Caco-2 (cell line): ENCODE results near the gene DSG3. TPM values are rescaled to one million over a fixed set of nuclear protein-coding genes. Genes with fewer than 3 reads are reported as not detected.

Experiments used
- BruUV-seq: library from RNA; stranded (reverse); fragments of 400-500 nt; replicated peaks from 2 replicates; lab custom pipeline; 2021; lab: Mats Ljungman, UMichigan
- CTCF ChIA-PET: fragments of 300-600 bp; sonication (Branson Sonifier 250); formaldehyde crosslinking; loops from one replicate; lab custom pipeline; 2022; ENCODE audit warnings: antibody characterized with exemption; lab: Charles Lee
- POLR2A ChIA-PET: fragments of 300-600 bp; sonication (Branson Sonifier 250); formaldehyde crosslinking; loops from one replicate; lab custom pipeline; 2022; ENCODE audit warnings: antibody characterized with exemption; lab: Charles Lee
- DNase-seq, 2 experiments: peaks; one replicate each; pipeline versions ENCODE4 v3.0.0 to v3.0.0-alpha.2; 2020 to 2022
- H3K27me3 ChIP-seq: replicated peaks from 2 replicates; pipeline ENCODE4 v1.6.0; 2011; ENCODE audit warnings: low read length; ENCODE audit not compliant: control insufficient read depth, insufficient read depth
- H3K36me3 ChIP-seq: 2 replicates; pipeline ENCODE4 v1.5.1; 2011; ENCODE audit warnings: low read length; ENCODE audit not compliant: control insufficient read depth, insufficient read depth
- H3K4me1 ChIP-seq: fragments of 250-450 bp; sonication (Bioruptor Pico); 2 replicates; pipeline ENCODE4 v1.5.1; 2020; ENCODE audit warnings: mild to moderate bottlenecking
- H3K4me3 ChIP-seq: 2 replicates; pipeline ENCODE4 v1.5.1; 2011; ENCODE audit warnings: low read depth, mild to moderate bottlenecking, control low read depth, low read length
- H3K9me3 ChIP-seq: fragments of 250-450 bp; sonication (Bioruptor Pico); 2 replicates; pipeline ENCODE4 v1.5.1; 2020; ENCODE audit warnings: mild to moderate bottlenecking, moderate library complexity
- H3K27ac Mint-ChIP-seq: one replicate; pipeline ENCODE4 v1.8.0; 2022; ENCODE audit warnings: mixed read lengths; ENCODE audit not compliant: unreplicated experiment
- H3K27me3 Mint-ChIP-seq: one replicate; pipeline ENCODE4 v1.8.0; 2022; ENCODE audit warnings: mixed read lengths; ENCODE audit not compliant: insufficient read depth, unreplicated experiment
- H3K36me3 Mint-ChIP-seq: one replicate; pipeline ENCODE4 v1.8.0; 2022; ENCODE audit warnings: mild to moderate bottlenecking, mixed read lengths; ENCODE audit not compliant: insufficient read depth, unreplicated experiment
- H3K4me1 Mint-ChIP-seq: one replicate; pipeline ENCODE4 v1.8.0; 2022; ENCODE audit warnings: low read depth, mixed read lengths; ENCODE audit not compliant: unreplicated experiment
- H3K4me3 Mint-ChIP-seq: one replicate; pipeline ENCODE4 v1.8.0; 2022; ENCODE audit warnings: mild to moderate bottlenecking, moderate library complexity, mixed read lengths; ENCODE audit not compliant: unreplicated experiment
- H3K9me3 Mint-ChIP-seq: one replicate; pipeline ENCODE4 v1.8.0; 2022; ENCODE audit warnings: mixed read lengths; ENCODE audit not compliant: unreplicated experiment
- CTCF ChIP-seq, 2 experiments: fragments of 200-600 bp in 1 of 2; IDR thresholded peaks; 1 replicate in 1 of 2; 2 replicates in 1 of 2; pipeline versions ENCODE4 v1.5.1 to v1.8.0; 2011 to 2022; ENCODE audit warnings: antibody characterized with exemption in 1 of 2, control low read depth in 1 of 2, inconsistent platforms in 1 of 2, low read depth in 1 of 2, low read length in 1 of 2, mild to moderate bottlenecking in 1 of 2, moderate library complexity in 1 of 2; ENCODE audit not compliant: insufficient read depth in 1 of 2, severe bottlenecking in 1 of 2, unreplicated experiment in 1 of 2
- intact Hi-C: fragments of 100-400 bp; cut with micrococcal nuclease; formaldehyde crosslinking; loops from one replicate; pipeline ENCODE4 v1.10.0; 2022; ENCODE audit not compliant: unreplicated experiment
- total RNA-seq: library from RNA; stranded (reverse); gene quantifications from 2 replicates; pipeline ENCODE4 v1.2.3, GENCODE V29; 2022

The DSG3 gene
- total RNA-seq, 1 experiment from 2014 or later: 0.14 TPM

- POLR2A ChIA-PET: no interaction called here
- CTCF ChIA-PET: no interaction called here
- Mint-ChIP-seq H3K36me3 (no peaks in the 10 kb centered on the region), H3K27me3 (no peaks in the 10 kb centered on the region), H3K4me1 (peaks cover 20% of the 10 kb centered on the region), H3K27ac (no peak overlapping the region), H3K9me3 (no peaks in the 10 kb centered on the region), H3K4me3 (no peak overlapping the region)
- no peaks in the 10 kb centered on the region for H3K9me3 ChIP-seq
- peaks cover 44% of the 10 kb centered on the region for H3K4me1 ChIP-seq
- DNase-seq: no peak
- no peaks in the 10 kb centered on the region for H3K36me3 ChIP-seq
- H3K4me3 ChIP-seq: no peak overlapping the region
- no peaks in the 10 kb centered on the region for H3K27me3 ChIP-seq
- intact Hi-C loops: loop anchor here (5.0 kb wide), 2 partner anchors 249 to 304 kb away; no protein-coding TSS in a partner anchor
- no peak for TF ChIP-seq CTCF (IDR thresholded peaks at IDR 0.05; ENCODE audit: insufficient read depth in 1 of 2, low read depth in 1 of 2, low read length in 1 of 2, severe bottlenecking in 1 of 2, unreplicated experiment in 1 of 2)
- no TSS peak for BruUV-seq
Measured at GRCh38 chr18:31511098-31511497, 63.6 kb downstream of the DSG3 start.

GRCh38 chr18:31512203-31512764 is 64.7 kb downstream of the DSG3 start:
- intact Hi-C loops: loop anchor here (2.0 to 5.0 kb wide), 5 partner anchors 13 to 305 kb away; partner anchors contain the start of gene DSG2
- BruUV-seq: no TSS peak
- CTCF ChIA-PET: interaction anchor here (0.6 to 1.4 kb wide), 2 partner anchors 88 to 350 kb away, joined by 3 to 5 read pairs; no protein-coding TSS in a partner anchor
- no peaks in the 10 kb centered on the region for H3K36me3 ChIP-seq
- Mint-ChIP-seq H3K27me3 (no peaks in the 10 kb centered on the region), H3K27ac (peak overlapping the region; percentile 44), H3K4me1 (peaks cover 20% of the 10 kb centered on the region), H3K36me3 (no peaks in the 10 kb centered on the region), H3K4me3 (peak overlapping the region; percentile 58), H3K9me3 (no peaks in the 10 kb centered on the region)
- no peaks in the 10 kb centered on the region for H3K27me3 ChIP-seq
- TF ChIP-seq CTCF (IDR thresholded peaks at IDR 0.05; ENCODE audit: insufficient read depth in 1 of 2, low read depth in 1 of 2, low read length in 1 of 2, severe bottlenecking in 1 of 2, unreplicated experiment in 1 of 2): no peak
- POLR2A ChIA-PET: interaction anchor here (0.9 kb wide), 1 partner anchor 75 kb away, joined by 3 read pairs; no protein-coding TSS in a partner anchor
- H3K4me1 ChIP-seq: peaks cover 44% of the 10 kb centered on the region
- no peak overlapping the region for H3K4me3 ChIP-seq
- no peaks in the 10 kb centered on the region for H3K9me3 ChIP-seq
- DNase-seq: peak; percentile 78 to 85

GRCh38 chr18:31513189-31513935 is 65.8 kb downstream of the DSG3 start:
- Mint-ChIP-seq H3K4me1 (peaks cover 20% of the 10 kb centered on the region), H3K27me3 (no peaks in the 10 kb centered on the region), H3K4me3 (peak overlapping the region; percentile 58), H3K9me3 (no peaks in the 10 kb centered on the region), H3K36me3 (no peaks in the 10 kb centered on the region), H3K27ac (peak overlapping the region; percentile 44)
- peak; percentile 49 to 52 for DNase-seq
- intact Hi-C loops: loop anchor here (2.0 to 5.0 kb wide), 5 partner anchors 15 to 306 kb away; partner anchors contain the start of gene DSG2
- Histone ChIP-seq H3K36me3 (no peaks in the 10 kb centered on the region), H3K27me3 (no peaks in the 10 kb centered on the region), H3K4me1 (peaks cover 44% of the 10 kb centered on the region), H3K9me3 (no peaks in the 10 kb centered on the region), H3K4me3 (no peak overlapping the region)
- no TSS peak for BruUV-seq
- no peak for TF ChIP-seq CTCF (IDR thresholded peaks at IDR 0.05; ENCODE audit: insufficient read depth in 1 of 2, low read depth in 1 of 2, low read length in 1 of 2, severe bottlenecking in 1 of 2, unreplicated experiment in 1 of 2)
- ChIA-PET POLR2A (no interaction called here), CTCF (interaction anchor here (1.4 kb wide), 1 partner anchor 89 kb away, joined by 5 read pairs; no protein-coding TSS in a partner anchor)
